Ectodermal cell (in vitro differentiated cells): Measurements from ENCODE around the gene HABP2.
A peak's percentile ranks its signal among the peaks of the same experiment; 100 is the strongest.

ENCODE experiments used
- H3K27ac ChIP-seq: 2 replicates; pipeline ENCODE4 v1.7.0; 2013; ENCODE audit warnings: mild to moderate bottlenecking, low read depth, low read length; ENCODE audit not compliant: insufficient read depth, poor library complexity, severe bottlenecking
- H3K27me3 ChIP-seq: 2 replicates; pipeline ENCODE4 v1.7.0; 2013; ENCODE audit warnings: mild to moderate bottlenecking, low read length; ENCODE audit not compliant: insufficient read depth, control insufficient read depth, poor library complexity, severe bottlenecking
- H3K36me3 ChIP-seq: one replicate; pipeline ENCODE4 v1.7.0; 2013; ENCODE audit warnings: low read length; ENCODE audit not compliant: control insufficient read depth, insufficient read depth
- H3K4me1 ChIP-seq: one replicate; pipeline ENCODE4 v1.7.0; 2013; ENCODE audit warnings: low read length; ENCODE audit not compliant: control insufficient read depth, insufficient read depth
- H3K4me3 ChIP-seq: 2 replicates; pipeline ENCODE4 v1.7.0; 2013; ENCODE audit warnings: low read depth, low read length, control low read depth; ENCODE audit not compliant: insufficient read depth
- H3K9me3 ChIP-seq: 2 replicates; pipeline ENCODE4 v1.7.0; 2013; ENCODE audit warnings: mild to moderate bottlenecking, low read length, moderate library complexity; ENCODE audit not compliant: control insufficient read depth
- WGBS, 2 experiments: methylation state at CpG; one replicate each; pipeline ENCODE4 v1.1.7; 2013; ENCODE audit warnings: missing lambda C conversion rate in 2 of 2; 5-methylcytosine and 5-hydroxymethylcytosine counted together

The HABP2 gene

GRCh38 chr10:113553149-113553548 is 296 bp downstream of the HABP2 start:
- H3K4me1 ChIP-seq = peaks cover 31% of the 10 kb centered on the region
- H3K27ac ChIP-seq = no peak overlapping the region
- H3K27me3 ChIP-seq = peaks cover 21% of the 10 kb centered on the region
- no peaks in the 10 kb centered on the region for H3K36me3 ChIP-seq
- no peak overlapping the region for H3K4me3 ChIP-seq
- no peaks in the 10 kb centered on the region for H3K9me3 ChIP-seq
- WGBS, 2 experiments = 95 to 97% methylated on average over 2 of the region's 2 CpGs

GRCh38 chr10:113554214-113554613 is 1.4 kb downstream of the HABP2 start:
- H3K4me3 ChIP-seq = no peak overlapping the region
- H3K36me3 ChIP-seq = no peaks in the 10 kb centered on the region
- H3K27ac ChIP-seq = no peak overlapping the region
- no peaks in the 10 kb centered on the region for H3K9me3 ChIP-seq
- 80 to 93% methylated on average over 2 to 5 of the region's 5 CpGs for WGBS, 2 experiments
- peaks cover 34% of the 10 kb centered on the region for H3K4me1 ChIP-seq
- H3K27me3 ChIP-seq = peaks cover 32% of the 10 kb centered on the region

GRCh38 chr10:113555245-113555644 is 2.4 kb downstream of the HABP2 start:
- 83 to 85% methylated on average over 3 of the region's 3 CpGs for WGBS, 2 experiments
- H3K27me3 ChIP-seq = peaks cover 42% of the 10 kb centered on the region
- peak overlapping the region; percentile 55 for H3K27ac ChIP-seq
- no peaks in the 10 kb centered on the region for H3K36me3 ChIP-seq
- H3K4me1 ChIP-seq = peaks cover 34% of the 10 kb centered on the region
- no peaks in the 10 kb centered on the region for H3K9me3 ChIP-seq
- H3K4me3 ChIP-seq = no peak overlapping the region

GRCh38 chr10:113555751-113556150 is 2.9 kb downstream of the HABP2 start:
- Histone ChIP-seq H3K4me3 (no peak overlapping the region), H3K4me1 (peaks cover 34% of the 10 kb centered on the region), H3K36me3 (no peaks in the 10 kb centered on the region), H3K27me3 (peaks cover 47% of the 10 kb centered on the region), H3K9me3 (no peaks in the 10 kb centered on the region), H3K27ac (peak overlapping the region; percentile 55)
- 13 to 19% methylated on average over 1 of the region's 1 CpG for WGBS, 2 experiments

GRCh38 chr10:113557424-113557862 is 4.6 kb downstream of the HABP2 start:
- Histone ChIP-seq H3K27ac (no peak overlapping the region), H3K36me3 (no peaks in the 10 kb centered on the region), H3K4me3 (no peak overlapping the region), H3K9me3 (no peaks in the 10 kb centered on the region), H3K27me3 (peaks cover 50% of the 10 kb centered on the region), H3K4me1 (peaks cover 31% of the 10 kb centered on the region)
- 41 to 42% methylated on average over 5 to 6 of the region's 9 CpGs for WGBS, 2 experiments

GRCh38 chr10:113557903-113558321 is 5.1 kb downstream of the HABP2 start:
- WGBS, 2 experiments = 2% methylated on average over 9 of the region's 9 CpGs
- Histone ChIP-seq H3K27ac (peak overlapping the region; percentile 64), H3K27me3 (peaks cover 50% of the 10 kb centered on the region), H3K9me3 (no peaks in the 10 kb centered on the region), H3K4me1 (peaks cover 29% of the 10 kb centered on the region), H3K36me3 (no peaks in the 10 kb centered on the region), H3K4me3 (peak overlapping the region; percentile 22)

- no peak overlapping the region for H3K4me3 ChIP-seq
- no peaks in the 10 kb centered on the region for H3K36me3 ChIP-seq
- WGBS, 2 experiments = 78 to 87% methylated on average over 5 of the region's 5 CpGs
- peaks cover 54% of the 10 kb centered on the region for H3K27me3 ChIP-seq
- H3K9me3 ChIP-seq = no peaks in the 10 kb centered on the region
- no peak overlapping the region for H3K27ac ChIP-seq
- H3K4me1 ChIP-seq = peaks cover 29% of the 10 kb centered on the region
Measured at GRCh38 chr10:113560071-113560470, 7.2 kb downstream of the HABP2 start.

- Histone ChIP-seq H3K27ac (no peak overlapping the region), H3K36me3 (no peaks in the 10 kb centered on the region), H3K4me3 (no peak overlapping the region), H3K4me1 (peaks cover 17% of the 10 kb centered on the region), H3K27me3 (peaks cover 51% of the 10 kb centered on the region), H3K9me3 (no peaks in the 10 kb centered on the region)
- WGBS, 2 experiments = 93 to 96% methylated on average over 3 of the region's 3 CpGs
Measured at GRCh38 chr10:113561214-113561613, 8.4 kb downstream of the HABP2 start.

GRCh38 chr10:113562069-113562468 is 9.2 kb downstream of the HABP2 start:
- no peaks in the 10 kb centered on the region for H3K9me3 ChIP-seq
- H3K4me3 ChIP-seq = no peak overlapping the region
- 93 to 94% methylated on average over 6 of the region's 6 CpGs for WGBS, 2 experiments
- no peak overlapping the region for H3K27ac ChIP-seq
- H3K4me1 ChIP-seq = peaks cover 12% of the 10 kb centered on the region
- peaks cover 51% of the 10 kb centered on the region for H3K27me3 ChIP-seq
- H3K36me3 ChIP-seq = no peaks in the 10 kb centered on the region

GRCh38 chr10:113562704-113563103 is 9.9 kb downstream of the HABP2 start:
- Histone ChIP-seq H3K36me3 (no peaks in the 10 kb centered on the region), H3K27ac (no peak overlapping the region), H3K27me3 (peaks cover 46% of the 10 kb centered on the region), H3K4me1 (peaks cover 8% of the 10 kb centered on the region), H3K9me3 (no peaks in the 10 kb centered on the region), H3K4me3 (no peak overlapping the region)
- 80 to 88% methylated on average over 5 of the region's 5 CpGs for WGBS, 2 experiments
